ENCODE measurements around the gene NUDT12. TPM values are rescaled to one million over a fixed set of nuclear protein-coding genes. Genes with fewer than 3 reads are reported as not detected.

The NUDT12 gene
- total RNA-seq, 1 experiment from 2014 or later = 11.3 TPM

GRCh38 chr5:103511554-103511885, 51.1 kb downstream of the NUDT12 start:
- H2AK5ac ChIP-seq (ENCODE audit: insufficient read length, low read length) = no peak overlapping the region
- no peak overlapping the region for H2BK120ac ChIP-seq (ENCODE audit: low read depth, low read length, poor library complexity, severe bottlenecking)
- no peak overlapping the region for H4K5ac ChIP-seq (ENCODE audit: insufficient read length, low read depth, low read length)
- no peak overlapping the region for H3K14ac ChIP-seq (ENCODE audit: insufficient read depth, low read length)
- no peak overlapping the region for H3K27ac Mint-ChIP-seq
- H3K4ac ChIP-seq (ENCODE audit: low read depth, low read length) = no peak overlapping the region
- H3K4me1 ChIP-seq (ENCODE audit: insufficient read depth, low read length) = no peaks in the 10 kb centered on the region; the same call in 1 of the 2 replicates
- no peak overlapping the region for H3K23ac ChIP-seq (ENCODE audit: insufficient read length, low read depth, low read length)
- H3K9me3 Mint-ChIP-seq = peaks cover 3% of the 10 kb centered on the region in 2 experiments; a peak in 2 of 5 replicates
- H3K4me3 Mint-ChIP-seq = no peak overlapping the region
- H3K9me3 ChIP-seq (ENCODE audit: control insufficient read depth, low read depth, low read length) = no peaks in the 10 kb centered on the region
- H3K23me2 ChIP-seq (ENCODE audit: insufficient read length, low read depth, low read length, poor library complexity, severe bottlenecking) = no peaks in the 10 kb centered on the region
- no peaks in the 10 kb centered on the region for H3K27me3 Mint-ChIP-seq (ENCODE audit: low read depth)
- no peak overlapping the region for H3T11ph ChIP-seq (ENCODE audit: low read length)
- H3K9ac ChIP-seq (ENCODE audit: extremely low read depth, insufficient read length, low read length) = no peak overlapping the region
- no peak overlapping the region for H3K4me2 ChIP-seq (ENCODE audit: insufficient read depth, insufficient read length, low read length)
- WGBS (ENCODE audit: extremely low coverage, insufficient read length, low lambda C conversion rate) = no CpG with 5 or more reads among the region's 2 CpGs
- TF ChIP-seq, protein P1, sequence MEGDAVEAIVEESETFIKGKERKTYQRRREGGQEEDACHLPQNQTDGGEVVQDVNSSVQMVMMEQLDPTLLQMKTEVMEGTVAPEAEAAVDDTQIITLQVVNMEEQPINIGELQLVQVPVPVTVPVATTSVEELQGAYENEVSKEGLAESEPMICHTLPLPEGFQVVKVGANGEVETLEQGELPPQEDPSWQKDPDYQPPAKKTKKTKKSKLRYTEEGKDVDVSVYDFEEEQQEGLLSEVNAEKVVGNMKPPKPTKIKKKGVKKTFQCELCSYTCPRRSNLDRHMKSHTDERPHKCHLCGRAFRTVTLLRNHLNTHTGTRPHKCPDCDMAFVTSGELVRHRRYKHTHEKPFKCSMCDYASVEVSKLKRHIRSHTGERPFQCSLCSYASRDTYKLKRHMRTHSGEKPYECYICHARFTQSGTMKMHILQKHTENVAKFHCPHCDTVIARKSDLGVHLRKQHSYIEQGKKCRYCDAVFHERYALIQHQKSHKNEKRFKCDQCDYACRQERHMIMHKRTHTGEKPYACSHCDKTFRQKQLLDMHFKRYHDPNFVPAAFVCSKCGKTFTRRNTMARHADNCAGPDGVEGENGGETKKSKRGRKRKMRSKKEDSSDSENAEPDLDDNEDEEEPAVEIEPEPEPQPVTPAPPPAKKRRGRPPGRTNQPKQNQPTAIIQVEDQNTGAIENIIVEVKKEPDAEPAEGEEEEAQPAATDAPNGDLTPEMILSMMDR (conservative IDR thresholded peaks at IDR 0.05) = no peak
- no peaks in the 10 kb centered on the region for H3K36me3 Mint-ChIP-seq (ENCODE audit: insufficient read depth in 1 of 3, low read depth in 3 of 3)
- H2BK20ac ChIP-seq (ENCODE audit: low read depth, low read length, poor library complexity, severe bottlenecking) = no peak overlapping the region
- no peak overlapping the region for H3K27ac ChIP-seq (ENCODE audit: insufficient read length, low read depth, low read length)
- H4K8ac ChIP-seq (replicated peaks; ENCODE audit: insufficient read length, low read depth, low read length) = no peak overlapping the region
- peaks cover 16 to 19% of the 10 kb centered on the region in 2 experiments for H3K4me1 Mint-ChIP-seq
- H2BK5ac ChIP-seq (ENCODE audit: insufficient read length, low read length) = no peak overlapping the region
- H3K56ac ChIP-seq (ENCODE audit: insufficient read length, low read depth, low read length) = no peak overlapping the region
- H2BK12ac ChIP-seq (ENCODE audit: insufficient read length, low read depth, low read length) = no peak overlapping the region
- H3K27me3 ChIP-seq (ENCODE audit: insufficient read depth, low read length) = no peaks in the 10 kb centered on the region
- no peaks in the 10 kb centered on the region for H4K20me1 ChIP-seq (ENCODE audit: control insufficient read depth, insufficient read depth, insufficient read length)
- H2AFZ ChIP-seq (ENCODE audit: low read length) = no peak overlapping the region
- H3K18ac ChIP-seq (ENCODE audit: insufficient read length, low read depth, low read length) = no peak overlapping the region
- no peak for DNase-seq
- H2BK15ac ChIP-seq (ENCODE audit: low read depth, low read length) = no peak overlapping the region
- no peak overlapping the region for H4K91ac ChIP-seq (ENCODE audit: insufficient read length, low read depth, low read length)
- no peaks in the 10 kb centered on the region for H3K79me2 ChIP-seq (ENCODE audit: insufficient read depth, low read length)
- no peaks in the 10 kb centered on the region for H3K79me1 ChIP-seq (ENCODE audit: insufficient read depth, low read depth, low read length, poor library complexity, severe bottlenecking)

All from H9 (cell line).